ENCODE measurements around the gene TTC22. TPM values are rescaled to one million over a fixed set of nuclear protein-coding genes. Genes with fewer than 3 reads are reported as not detected.

TTC22 gene
- total RNA-seq, 1 experiment from 2014 or later, result 0.10 TPM

DNA sequence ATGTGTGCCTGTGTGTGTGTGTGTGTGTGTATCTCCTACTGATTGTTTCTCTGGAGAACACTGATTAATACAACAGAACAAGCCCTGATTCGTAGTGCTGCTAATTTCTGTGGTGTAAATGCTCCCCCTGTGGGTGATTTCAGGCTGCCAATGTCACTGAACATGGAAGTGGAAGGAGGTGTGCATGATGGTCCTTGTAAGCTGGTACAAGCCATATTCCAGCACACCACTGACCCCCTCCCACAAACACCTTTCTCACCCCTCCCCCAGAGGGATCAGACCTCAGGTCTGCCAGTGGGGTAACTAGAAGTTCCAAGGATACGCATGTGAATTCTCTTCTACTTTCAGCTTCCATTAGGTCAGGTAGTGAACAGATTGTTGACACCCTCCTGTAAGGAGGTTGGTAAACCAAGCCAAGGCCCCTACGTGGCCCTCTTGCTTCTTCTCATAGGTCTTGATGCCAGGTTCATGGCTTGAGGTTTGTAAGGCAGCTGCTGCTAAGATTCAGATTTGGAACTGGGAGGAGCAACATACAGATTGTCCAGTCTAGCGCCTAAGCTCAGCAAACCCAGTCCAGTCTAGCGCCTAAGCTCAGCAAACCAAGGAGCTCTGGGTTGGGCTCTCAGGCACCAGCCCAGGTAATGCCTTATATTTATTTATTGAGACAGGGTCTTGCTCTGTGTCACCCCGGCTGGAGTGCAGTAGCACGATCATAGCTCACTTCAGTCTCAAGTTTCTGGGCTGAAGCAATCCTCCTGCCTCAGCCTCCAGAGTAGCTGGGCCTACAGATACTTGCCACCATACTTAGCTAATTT, 47.2 kb upstream of the TTC22 start:
- Histone ChIP-seq H3K36me3 (ENCODE audit: control insufficient read depth, insufficient read depth, low read length) (peaks cover 2% of the 10 kb centered on the region; the same call in 1 of the 2 replicates), H3K4me1 (ENCODE audit: control insufficient read depth, insufficient read depth, low read length) (no peaks in the 10 kb centered on the region), H3K27me3 (ENCODE audit: control insufficient read depth, insufficient read depth, low read length) (no peaks in the 10 kb centered on the region), H3K9me3 (ENCODE audit: control insufficient read depth, insufficient read depth, low read depth, low read length) (no peaks in the 10 kb centered on the region), H3K27ac (ENCODE audit: low read length) (no peak overlapping the region), H3K4me3 (ENCODE audit: low read depth in 2 of 2, low read length in 2 of 2) (no peak overlapping the region)
- 0 out of 2 replicates have a peak, but pooled peaks have one; percentile 20 for TF ChIP-seq POLR2AphosphoS5 (IDR thresholded peaks at IDR 0.05; ENCODE audit: low read depth, low read length)
- TF ChIP-seq SIN3A (IDR thresholded peaks at IDR 0.05; ENCODE audit: borderline replicate concordance, insufficient read depth, low read depth, low read length), result no peak
- no TSS peak for BruUV-seq (replicated peaks)
- POLR2A ChIA-PET, result no interaction called here
- ATAC-seq (no peak), DNase-seq (ENCODE audit: low read depth, low spot score) (no peak)
- in situ Hi-C loops (cut with HindIII; ENCODE audit: low pct_unique_long_range_greater_than_20kb, low sequenced_read_pairs), result no loop called here
- intact Hi-C loops (cut with micrococcal nuclease; ENCODE audit: unreplicated experiment), result no loop called here
- CTCF ChIA-PET, result interaction anchor here (0.6 kb wide), 1 partner anchor 10 kb away, joined by 4 read pairs; no protein-coding TSS in a partner anchor

DNA sequence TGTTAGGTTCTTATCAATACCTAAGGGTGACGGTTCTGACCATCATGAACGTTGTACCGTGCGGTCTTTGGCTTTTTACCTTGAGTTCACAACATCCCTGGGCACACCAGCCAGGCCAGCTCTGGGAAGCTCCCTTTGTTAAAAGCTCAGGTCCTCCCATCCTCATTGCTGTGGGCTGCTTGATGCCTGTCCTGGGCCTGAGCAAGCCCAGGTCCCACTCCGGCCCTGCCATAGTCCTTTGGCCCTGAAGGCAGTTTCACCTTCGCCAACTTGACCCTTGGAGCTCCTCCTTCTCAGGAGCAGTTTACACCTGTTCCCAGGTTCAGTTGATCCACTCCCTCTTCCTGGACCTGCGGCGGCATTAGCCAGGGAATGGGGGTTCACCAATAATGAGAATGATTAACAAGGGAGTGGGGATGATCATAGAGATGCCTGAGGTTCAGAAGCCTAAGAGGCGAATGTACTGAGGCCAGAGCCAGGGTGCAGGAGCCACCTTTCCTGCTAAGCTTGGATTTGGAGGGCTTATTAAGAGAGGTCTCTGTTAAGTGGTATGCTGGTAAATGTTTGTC, 45.7 kb upstream of the TTC22 start:
- ATAC-seq, result peak; percentile 57; the same call in 1 of the 2 replicates
- TF ChIP-seq, protein P1, sequence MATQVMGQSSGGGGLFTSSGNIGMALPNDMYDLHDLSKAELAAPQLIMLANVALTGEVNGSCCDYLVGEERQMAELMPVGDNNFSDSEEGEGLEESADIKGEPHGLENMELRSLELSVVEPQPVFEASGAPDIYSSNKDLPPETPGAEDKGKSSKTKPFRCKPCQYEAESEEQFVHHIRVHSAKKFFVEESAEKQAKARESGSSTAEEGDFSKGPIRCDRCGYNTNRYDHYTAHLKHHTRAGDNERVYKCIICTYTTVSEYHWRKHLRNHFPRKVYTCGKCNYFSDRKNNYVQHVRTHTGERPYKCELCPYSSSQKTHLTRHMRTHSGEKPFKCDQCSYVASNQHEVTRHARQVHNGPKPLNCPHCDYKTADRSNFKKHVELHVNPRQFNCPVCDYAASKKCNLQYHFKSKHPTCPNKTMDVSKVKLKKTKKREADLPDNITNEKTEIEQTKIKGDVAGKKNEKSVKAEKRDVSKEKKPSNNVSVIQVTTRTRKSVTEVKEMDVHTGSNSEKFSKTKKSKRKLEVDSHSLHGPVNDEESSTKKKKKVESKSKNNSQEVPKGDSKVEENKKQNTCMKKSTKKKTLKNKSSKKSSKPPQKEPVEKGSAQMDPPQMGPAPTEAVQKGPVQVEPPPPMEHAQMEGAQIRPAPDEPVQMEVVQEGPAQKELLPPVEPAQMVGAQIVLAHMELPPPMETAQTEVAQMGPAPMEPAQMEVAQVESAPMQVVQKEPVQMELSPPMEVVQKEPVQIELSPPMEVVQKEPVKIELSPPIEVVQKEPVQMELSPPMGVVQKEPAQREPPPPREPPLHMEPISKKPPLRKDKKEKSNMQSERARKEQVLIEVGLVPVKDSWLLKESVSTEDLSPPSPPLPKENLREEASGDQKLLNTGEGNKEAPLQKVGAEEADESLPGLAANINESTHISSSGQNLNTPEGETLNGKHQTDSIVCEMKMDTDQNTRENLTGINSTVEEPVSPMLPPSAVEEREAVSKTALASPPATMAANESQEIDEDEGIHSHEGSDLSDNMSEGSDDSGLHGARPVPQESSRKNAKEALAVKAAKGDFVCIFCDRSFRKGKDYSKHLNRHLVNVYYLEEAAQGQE (IDR thresholded peaks at IDR 0.05; ENCODE audit: insufficient read depth in 1 of 2, low read depth in 2 of 2, low read length in 1 of 2), result no peak
- TF ChIP-seq SIN3A (IDR thresholded peaks at IDR 0.05; ENCODE audit: borderline replicate concordance, insufficient read depth, low read depth, low read length), result no peak
- TF ChIP-seq CTCF (IDR thresholded peaks at IDR 0.05), result no peak
- TF ChIP-seq POLR2AphosphoS5 (IDR thresholded peaks at IDR 0.05; ENCODE audit: low read depth, low read length), result no peak
- POLR2A ChIA-PET, result no interaction called here
- Histone ChIP-seq H3K27me3 (ENCODE audit: control insufficient read depth, insufficient read depth, low read length) (no peaks in the 10 kb centered on the region), H3K4me1 (ENCODE audit: control insufficient read depth, insufficient read depth, low read length) (no peaks in the 10 kb centered on the region), H3K36me3 (ENCODE audit: control insufficient read depth, insufficient read depth, low read length) (peaks cover 2% of the 10 kb centered on the region; the same call in 1 of the 2 replicates), H3K27ac (ENCODE audit: low read length) (no peak overlapping the region), H3K9me3 (ENCODE audit: control insufficient read depth, insufficient read depth, low read depth, low read length) (no peaks in the 10 kb centered on the region), H3K4me3 (ENCODE audit: low read depth in 2 of 2, low read length in 2 of 2) (no peak overlapping the region)
- intact Hi-C loops (cut with micrococcal nuclease; ENCODE audit: unreplicated experiment), result no loop called here
- in situ Hi-C loops (cut with HindIII; ENCODE audit: low pct_unique_long_range_greater_than_20kb, low sequenced_read_pairs), result no loop called here
- no peak for DNase-seq (ENCODE audit: low read depth, low spot score)
- BruUV-seq (replicated peaks), result no TSS peak
- CTCF ChIA-PET, result interaction anchor here (0.6 kb wide), 1 partner anchor 543 kb away, joined by 3 read pairs; no protein-coding TSS in a partner anchor

- Histone ChIP-seq H3K4me1 (ENCODE audit: control insufficient read depth, insufficient read depth, low read length) (no peaks in the 10 kb centered on the region), H3K36me3 (ENCODE audit: control insufficient read depth, insufficient read depth, low read length) (peaks cover 2% of the 10 kb centered on the region; the same call in 1 of the 2 replicates), H3K9me3 (ENCODE audit: control insufficient read depth, insufficient read depth, low read depth, low read length) (no peaks in the 10 kb centered on the region), H3K27ac (ENCODE audit: low read length) (no peak overlapping the region), H3K4me3 (ENCODE audit: low read depth in 2 of 2, low read length in 2 of 2) (no peak overlapping the region), H3K27me3 (ENCODE audit: control insufficient read depth, insufficient read depth, low read length) (no peaks in the 10 kb centered on the region)
- intact Hi-C loops (cut with micrococcal nuclease; ENCODE audit: unreplicated experiment), result no loop called here
- CTCF ChIA-PET, result no interaction called here
- DNase-seq (ENCODE audit: low read depth, low spot score), result no peak
- peak; percentile 9; the same call in 1 of the 2 replicates for ATAC-seq
- POLR2A ChIA-PET, result no interaction called here
- no peak for TF ChIP-seq TCF7L2 (IDR thresholded peaks at IDR 0.05; ENCODE audit: low read depth, low read length)
- TF ChIP-seq SIN3A (IDR thresholded peaks at IDR 0.05; ENCODE audit: borderline replicate concordance, insufficient read depth, low read depth, low read length), result no peak
- TF ChIP-seq, protein P1 (IDR thresholded peaks at IDR 0.05; ENCODE audit: insufficient read depth in 1 of 2, low read depth in 2 of 2, low read length in 1 of 2), result no peak
- TF ChIP-seq POLR2AphosphoS5 (IDR thresholded peaks at IDR 0.05; ENCODE audit: low read depth, low read length), result no peak
- no peak for TF ChIP-seq CTCF (IDR thresholded peaks at IDR 0.05)
- in situ Hi-C loops (cut with HindIII; ENCODE audit: low pct_unique_long_range_greater_than_20kb, low sequenced_read_pairs), result no loop called here
- BruUV-seq (replicated peaks), result no TSS peak
These were observed 45.2 kb upstream of the TTC22 start for GRCh38 chr1:54846301-54846700.

Measured in Panc1 (cell line).